HL-60 (cell line): ENCODE results near the gene EFHC1.

Source experiments
- GABPA ChIP-seq: IDR thresholded peaks from 2 replicates; pipeline ENCODE4 v1.6.1; 2012; ENCODE audit warnings: low read depth
- POLR2AphosphoS5 ChIP-seq: IDR thresholded peaks from 2 replicates; pipeline ENCODE4 v1.6.1; 2012; ENCODE audit warnings: low read depth
- TF ChIP-seq, protein P1 (sequence below): IDR thresholded peaks from one replicate; pipeline ENCODE4 v1.5.1; 2011; ENCODE audit warnings: low read length, control low read depth, inconsistent platforms; ENCODE audit not compliant: insufficient read depth

GRCh38 chr6:52420668-52421358, 671 bp downstream of the EFHC1 start:
- no peak for TF ChIP-seq POLR2AphosphoS5
- TF ChIP-seq GABPA: no peak
- TF ChIP-seq, protein P1, sequence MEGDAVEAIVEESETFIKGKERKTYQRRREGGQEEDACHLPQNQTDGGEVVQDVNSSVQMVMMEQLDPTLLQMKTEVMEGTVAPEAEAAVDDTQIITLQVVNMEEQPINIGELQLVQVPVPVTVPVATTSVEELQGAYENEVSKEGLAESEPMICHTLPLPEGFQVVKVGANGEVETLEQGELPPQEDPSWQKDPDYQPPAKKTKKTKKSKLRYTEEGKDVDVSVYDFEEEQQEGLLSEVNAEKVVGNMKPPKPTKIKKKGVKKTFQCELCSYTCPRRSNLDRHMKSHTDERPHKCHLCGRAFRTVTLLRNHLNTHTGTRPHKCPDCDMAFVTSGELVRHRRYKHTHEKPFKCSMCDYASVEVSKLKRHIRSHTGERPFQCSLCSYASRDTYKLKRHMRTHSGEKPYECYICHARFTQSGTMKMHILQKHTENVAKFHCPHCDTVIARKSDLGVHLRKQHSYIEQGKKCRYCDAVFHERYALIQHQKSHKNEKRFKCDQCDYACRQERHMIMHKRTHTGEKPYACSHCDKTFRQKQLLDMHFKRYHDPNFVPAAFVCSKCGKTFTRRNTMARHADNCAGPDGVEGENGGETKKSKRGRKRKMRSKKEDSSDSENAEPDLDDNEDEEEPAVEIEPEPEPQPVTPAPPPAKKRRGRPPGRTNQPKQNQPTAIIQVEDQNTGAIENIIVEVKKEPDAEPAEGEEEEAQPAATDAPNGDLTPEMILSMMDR: no peak
